K562 (cell line): Measurements from ENCODE around the gene GRWD1. TPM values are rescaled to one million over a fixed set of nuclear protein-coding genes. Genes with fewer than 3 reads are reported as not detected.

Experiments used
- ADNP ChIP-seq: fragments of 200-800 bp; sonication (Bioruptor generic); IDR thresholded peaks from 2 replicates; pipeline ENCODE4 v1.6.1; 2016; ENCODE audit warnings: missing genetic modification characterization, missing compliant biosample characterization
- ASH1L ChIP-seq: fragments of 450-650 bp; IDR thresholded peaks from 2 replicates; pipeline ENCODE4 v1.6.1; 2018; ENCODE audit warnings: borderline replicate concordance, mild to moderate bottlenecking, low read depth; ENCODE audit not compliant: partially characterized antibody
- CSDE1 ChIP-seq, 2 experiments: fragments of 450-650 bp; IDR thresholded peaks; 2 replicates each; pipeline ENCODE4 v1.6.1; 2016; ENCODE audit warnings: mild to moderate bottlenecking in 1 of 2
- FOXK2 ChIP-seq, 2 experiments: fragments of 450-650 bp; IDR thresholded peaks in 1 of 2; conservative IDR thresholded peaks in 1 of 2; 2 replicates each; pipeline ENCODE4 v1.6.1; 2016; ENCODE audit warnings: low read depth in 2 of 2, mild to moderate bottlenecking in 1 of 2
- GABPB2 ChIP-seq: fragments of 250-450 bp; sonication (Bioruptor Pico); conservative IDR thresholded peaks from 2 replicates; pipeline ENCODE4 v1.5.1; 2021; ENCODE audit warnings: mild to moderate bottlenecking
- KHSRP ChIP-seq: fragments of 450-650 bp; IDR thresholded peaks from 2 replicates; pipeline ENCODE4 v1.6.1; 2017
- MCM2 ChIP-seq: fragments of 450-650 bp; IDR thresholded peaks from 2 replicates; pipeline ENCODE4 v1.6.1; 2017; ENCODE audit warnings: low read depth, mild to moderate bottlenecking
- MTA2 ChIP-seq: fragments of 450-650 bp; IDR thresholded peaks from 2 replicates; pipeline ENCODE4 v1.6.1; 2016; ENCODE audit warnings: low read depth
- NCOA2 ChIP-seq, 2 experiments: fragments of 450-650 bp; IDR thresholded peaks; 2 replicates each; pipeline ENCODE4 v1.6.1; 2018; ENCODE audit warnings: mild to moderate bottlenecking in 2 of 2, moderate library complexity in 1 of 2; ENCODE audit not compliant: partially characterized antibody in 2 of 2
- NFIC ChIP-seq: fragments of 450-650 bp; IDR thresholded peaks from 2 replicates; pipeline ENCODE4 v1.6.1; 2017; ENCODE audit warnings: mild to moderate bottlenecking, inconsistent platforms
- RBFOX2 ChIP-seq: fragments of 200-400 bp; formaldehyde crosslinking; IDR thresholded peaks from 2 replicates; pipeline ENCODE4 v1.6.1; 2017; ENCODE audit warnings: low read depth, mild to moderate bottlenecking, low read length, moderate library complexity
- RBM25 ChIP-seq: fragments of 200-400 bp; formaldehyde crosslinking; IDR thresholded peaks from 2 replicates; pipeline ENCODE4 v1.6.1; 2018; ENCODE audit warnings: low read length, low read depth, moderate library complexity; ENCODE audit not compliant: severe bottlenecking
- ZC3H8 ChIP-seq: fragments of 450-650 bp; IDR thresholded peaks from 2 replicates; pipeline ENCODE4 v1.6.1; 2017
- ZKSCAN1 ChIP-seq: fragments of 150-350 bp; IDR thresholded peaks from 2 replicates; pipeline ENCODE4 v1.6.1; 2016; ENCODE audit warnings: low read depth, low read length
- ZNF143 ChIP-seq: sonication (generic); formaldehyde crosslinking; IDR thresholded peaks from 2 replicates; pipeline ENCODE4 v1.9.0; 2022; ENCODE audit warnings: mild to moderate bottlenecking, missing genetic modification reagents
- polyA plus RNA-seq, 8 experiments: library from polyadenylated mRNA; depleted of rRNA in 4 of 8; stranded (reverse) in 5 of 8; unstranded in 3 of 8; fragments of >200 nt; fragmentation: Nextera tagmentation in 2 of 8; fragmentation: Illumina TruSeq in 1 of 8; extraction: Ambion mirVana in 2 of 8; extraction: Trizol in 1 of 8; gene quantifications; 2 replicates each; pipeline versions ENCODE4 v1.2.1 to v1.2.3, GENCODE V29; 2011 to 2014; ENCODE audit warnings: inconsistent platforms in 1 of 8, missing spikeins in 1 of 8
- total RNA-seq, 7 experiments: library from RNA; depleted of rRNA in 6 of 7; stranded (reverse); fragments of >200 nt in 6 of 7; fragmentation: Illumina TruSeq in 2 of 7; extraction: Trizol in 2 of 7; gene quantifications; 2 replicates each; pipeline versions ENCODE4 v1.2.1 to v1.2.3, GENCODE V29; 2011 to 2021; ENCODE audit warnings: low replicate concordance in 1 of 7
- TF ChIP-seq, protein P1 (sequence below), 3 experiments: fragments of 200-800 bp in 1 of 3; sonication (Bioruptor generic) in 1 of 3; sonication (generic) in 1 of 3; formaldehyde crosslinking in 1 of 3; IDR thresholded peaks; 2 replicates each; pipeline versions ENCODE4 v1.6.1 to v1.8.0; 2016 to 2022; ENCODE audit warnings: mild to moderate bottlenecking in 2 of 3, missing compliant biosample characterization in 2 of 3, missing genetic modification characterization in 2 of 3, missing genetic modification reagents in 1 of 3
- TF ChIP-seq, protein P2 (sequence below): sonication (generic); formaldehyde crosslinking; IDR thresholded peaks from 2 replicates; pipeline ENCODE4 v1.9.0; 2022; ENCODE audit warnings: mild to moderate bottlenecking, missing genetic modification reagents
- TF ChIP-seq, protein P3 (sequence below): fragments of 250-450 bp; sonication (Bioruptor Pico); IDR thresholded peaks from 2 replicates; pipeline ENCODE4 v1.8.0; 2021; ENCODE audit warnings: borderline replicate concordance, mild to moderate bottlenecking, moderate library complexity; ENCODE audit not compliant: poor library complexity, severe bottlenecking
- TF ChIP-seq, protein P4 (sequence below), 2 experiments: fragments of 450-650 bp; IDR thresholded peaks; 2 replicates each; pipeline ENCODE4 v1.6.1; 2016
- TF ChIP-seq, protein P5 (sequence below): IDR thresholded peaks from 2 replicates; pipeline ENCODE4 v1.6.1; 2014; ENCODE audit warnings: antibody characterized with exemption
- TF ChIP-seq, protein P6 (sequence below): sonication (generic); formaldehyde crosslinking; IDR thresholded peaks from 2 replicates; pipeline ENCODE4 v1.9.0; 2022; ENCODE audit warnings: mild to moderate bottlenecking, missing genetic modification reagents

The GRWD1 gene
- total and polyA plus RNA-seq, 9 of the 15 experiments (the other 6 are each of a cell fraction or from before 2014, with no cell fraction given) = 1.5 to 87.2 (median 24.5) TPM

DNA sequence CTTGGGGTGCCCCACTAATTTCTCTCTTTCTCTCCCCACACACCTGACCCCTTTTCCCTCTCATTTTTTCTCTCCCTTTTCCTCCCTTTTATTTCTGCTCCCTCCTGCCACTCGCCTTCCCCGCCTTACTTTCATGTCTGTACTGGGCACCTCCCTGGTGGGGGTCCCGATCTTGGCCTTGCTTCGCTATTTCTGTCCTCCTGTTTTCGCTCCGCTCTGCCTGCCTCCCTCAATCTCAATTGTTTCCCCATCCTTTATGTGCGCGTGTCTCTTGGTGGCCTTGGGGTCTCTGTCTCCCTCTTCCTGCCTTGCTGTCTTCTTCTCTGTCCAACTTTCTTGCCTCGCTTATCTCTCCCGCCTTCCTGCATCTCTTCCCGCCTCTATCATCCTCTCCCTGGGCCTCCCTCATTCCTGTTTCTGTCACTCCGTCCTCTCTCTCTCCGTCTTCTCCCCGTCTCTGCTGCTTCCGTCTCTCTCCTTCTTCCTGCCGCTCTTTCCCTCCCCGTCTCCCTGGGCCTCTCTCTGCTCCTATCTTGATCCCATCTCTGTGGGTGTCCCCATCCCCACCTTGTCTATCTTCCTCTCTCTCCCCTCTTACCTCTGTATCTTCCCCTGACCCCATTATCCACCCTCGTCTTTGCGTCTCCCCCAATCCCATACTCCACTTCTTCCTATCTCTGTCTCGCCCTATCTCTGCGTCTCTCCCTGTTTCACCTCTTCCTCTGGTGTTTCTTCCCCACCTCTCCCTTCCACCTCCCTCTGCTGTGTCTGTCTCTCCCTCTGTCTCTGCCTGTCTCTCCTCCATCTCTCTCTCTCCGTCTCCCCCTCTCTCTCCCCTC lies 48.3 kb upstream of the GRWD1 start (continued):
- TF ChIP-seq, protein P1, sequence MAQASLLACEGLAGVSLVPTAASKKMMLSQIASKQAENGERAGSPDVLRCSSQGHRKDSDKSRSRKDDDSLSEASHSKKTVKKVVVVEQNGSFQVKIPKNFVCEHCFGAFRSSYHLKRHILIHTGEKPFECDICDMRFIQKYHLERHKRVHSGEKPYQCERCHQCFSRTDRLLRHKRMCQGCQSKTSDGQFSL (CRISPR knock-in tag; IDR thresholded peaks at IDR 0.05) = 0 out of 2 replicates have a peak, but pooled peaks have one; percentile 42
- TF ChIP-seq, protein P1 (tag; IDR thresholded peaks at IDR 0.05) = no peak
- TF ChIP-seq, protein P2, sequence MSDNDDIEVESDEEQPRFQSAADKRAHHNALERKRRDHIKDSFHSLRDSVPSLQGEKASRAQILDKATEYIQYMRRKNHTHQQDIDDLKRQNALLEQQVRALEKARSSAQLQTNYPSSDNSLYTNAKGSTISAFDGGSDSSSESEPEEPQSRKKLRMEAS (CRISPR knock-in tag) = peak; percentile 49
- no peak for TF ChIP-seq MCM2
- TF ChIP-seq, protein P3, sequence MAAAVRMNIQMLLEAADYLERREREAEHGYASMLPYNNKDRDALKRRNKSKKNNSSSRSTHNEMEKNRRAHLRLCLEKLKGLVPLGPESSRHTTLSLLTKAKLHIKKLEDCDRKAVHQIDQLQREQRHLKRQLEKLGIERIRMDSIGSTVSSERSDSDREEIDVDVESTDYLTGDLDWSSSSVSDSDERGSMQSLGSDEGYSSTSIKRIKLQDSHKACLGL (CRISPR knock-in tag) = no peak
- TF ChIP-seq NFIC = peak; percentile 36; the same call in 1 of the 2 replicates
- no peak; the same call in 1 of the 2 replicates for TF ChIP-seq ZNF143 (CRISPR knock-in tag)
- no peak for TF ChIP-seq ZKSCAN1
- TF ChIP-seq RBFOX2 = no peak
- no peak for TF ChIP-seq NCOA2 (IDR thresholded peaks at IDR 0.05; ENCODE audit: partially characterized antibody in 2 of 2)
- peak; percentile 48 for TF ChIP-seq ASH1L
- TF ChIP-seq ZC3H8 = peak; percentile 49
- peak; percentile 55; the same call in 1 of the 2 replicates for TF ChIP-seq KHSRP
- TF ChIP-seq, protein P4, sequence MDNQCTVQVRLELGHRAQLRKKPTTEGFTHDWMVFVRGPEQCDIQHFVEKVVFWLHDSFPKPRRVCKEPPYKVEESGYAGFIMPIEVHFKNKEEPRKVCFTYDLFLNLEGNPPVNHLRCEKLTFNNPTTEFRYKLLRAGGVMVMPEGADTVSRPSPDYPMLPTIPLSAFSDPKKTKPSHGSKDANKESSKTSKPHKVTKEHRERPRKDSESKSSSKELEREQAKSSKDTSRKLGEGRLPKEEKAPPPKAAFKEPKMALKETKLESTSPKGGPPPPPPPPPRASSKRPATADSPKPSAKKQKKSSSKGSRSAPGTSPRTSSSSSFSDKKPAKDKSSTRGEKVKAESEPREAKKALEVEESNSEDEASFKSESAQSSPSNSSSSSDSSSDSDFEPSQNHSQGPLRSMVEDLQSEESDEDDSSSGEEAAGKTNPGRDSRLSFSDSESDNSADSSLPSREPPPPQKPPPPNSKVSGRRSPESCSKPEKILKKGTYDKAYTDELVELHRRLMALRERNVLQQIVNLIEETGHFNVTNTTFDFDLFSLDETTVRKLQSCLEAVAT (IDR thresholded peaks at IDR 0.05) = peak; percentile 84 to 86; a peak in 2 of 4 replicates
- TF ChIP-seq GABPB2 (CRISPR knock-in tag) = no peak
- no peak for TF ChIP-seq ADNP
- TF ChIP-seq MTA2 = no peak
- TF ChIP-seq, protein P5, sequence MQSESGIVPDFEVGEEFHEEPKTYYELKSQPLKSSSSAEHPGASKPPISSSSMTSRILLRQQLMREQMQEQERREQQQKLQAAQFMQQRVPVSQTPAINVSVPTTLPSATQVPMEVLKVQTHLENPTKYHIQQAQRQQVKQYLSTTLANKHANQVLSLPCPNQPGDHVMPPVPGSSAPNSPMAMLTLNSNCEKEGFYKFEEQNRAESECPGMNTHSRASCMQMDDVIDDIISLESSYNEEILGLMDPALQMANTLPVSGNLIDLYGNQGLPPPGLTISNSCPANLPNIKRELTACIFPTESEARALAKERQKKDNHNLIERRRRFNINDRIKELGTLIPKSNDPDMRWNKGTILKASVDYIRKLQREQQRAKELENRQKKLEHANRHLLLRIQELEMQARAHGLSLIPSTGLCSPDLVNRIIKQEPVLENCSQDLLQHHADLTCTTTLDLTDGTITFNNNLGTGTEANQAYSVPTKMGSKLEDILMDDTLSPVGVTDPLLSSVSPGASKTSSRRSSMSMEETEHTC = no peak
- TF ChIP-seq, protein P6, sequence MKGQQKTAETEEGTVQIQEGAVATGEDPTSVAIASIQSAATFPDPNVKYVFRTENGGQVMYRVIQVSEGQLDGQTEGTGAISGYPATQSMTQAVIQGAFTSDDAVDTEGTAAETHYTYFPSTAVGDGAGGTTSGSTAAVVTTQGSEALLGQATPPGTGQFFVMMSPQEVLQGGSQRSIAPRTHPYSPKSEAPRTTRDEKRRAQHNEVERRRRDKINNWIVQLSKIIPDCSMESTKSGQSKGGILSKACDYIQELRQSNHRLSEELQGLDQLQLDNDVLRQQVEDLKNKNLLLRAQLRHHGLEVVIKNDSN (CRISPR knock-in tag) = peak; percentile 48; the same call in 1 of the 2 replicates
- peak in 1 of 2 experiments; percentile 32; a peak in 1 of 4 replicates for TF ChIP-seq FOXK2 (conservative IDR thresholded peaks at IDR 0.05 in 1 of 2, IDR thresholded peaks at IDR 0.05 in 1 of 2; ENCODE audit: low read depth in 2 of 2)
- 0 out of 4 replicates have a peak, but pooled peaks of 1 of the 2 experiments have one; percentile 74 for TF ChIP-seq CSDE1 (IDR thresholded peaks at IDR 0.05)
- TF ChIP-seq RBM25 = no peak
